HepG2 (cell line): Measurements from ENCODE around the gene LINGO3. TPM values are rescaled to one million over a fixed set of nuclear protein-coding genes. Genes with fewer than 3 reads are reported as not detected.
A peak's percentile ranks its signal among the peaks of the same experiment; 100 is the strongest.

Experiments used
- ATF7-NPFF ChIP-seq: sonication (generic); formaldehyde crosslinking; IDR thresholded peaks from 2 replicates; pipeline ENCODE4 v1.8.1; 2023; ENCODE audit warnings: mild to moderate bottlenecking, low read depth, missing genetic modification reagents, moderate library complexity
- CBX1 ChIP-seq: IDR thresholded peaks from one replicate; pipeline ENCODE4 v1.6.1; 2016; ENCODE audit warnings: antibody characterized with exemption, low read depth
- FLYWCH1 ChIP-seq: sonication (generic); formaldehyde crosslinking; IDR thresholded peaks from 2 replicates; pipeline ENCODE4 v1.8.1; 2023; ENCODE audit warnings: mild to moderate bottlenecking, missing genetic modification reagents
- FOXP1 ChIP-seq, 2 experiments: fragments of 450-650 bp in 1 of 2; IDR thresholded peaks; 2 replicates each; pipeline ENCODE4 v1.6.1; 2017 to 2018; ENCODE audit warnings: antibody characterized with exemption in 1 of 2
- HMG20B ChIP-seq: conservative IDR thresholded peaks from 2 replicates; pipeline ENCODE4 v1.6.1; 2016; ENCODE audit warnings: missing genetic modification reagents, missing compliant biosample characterization
- HOXA3 ChIP-seq: sonication (generic); formaldehyde crosslinking; IDR thresholded peaks from 2 replicates; pipeline ENCODE4 v1.5.0; 2020; ENCODE audit warnings: missing genetic modification reagents
- MED13 ChIP-seq: sonication (generic); formaldehyde crosslinking; IDR thresholded peaks from 2 replicates; pipeline ENCODE4 v1.5.0; 2020; ENCODE audit warnings: missing genetic modification reagents
- NONO ChIP-seq, 2 experiments: fragments of 450-650 bp in 1 of 2; sonication (generic) in 1 of 2; formaldehyde crosslinking in 1 of 2; IDR thresholded peaks in 1 of 2; conservative IDR thresholded peaks in 1 of 2; 2 replicates each; pipeline versions ENCODE4 v1.6.1 to v1.8.0; 2017 to 2022; ENCODE audit warnings: mild to moderate bottlenecking in 1 of 2, missing genetic modification reagents in 1 of 2, moderate library complexity in 1 of 2
- RFXANK ChIP-seq: IDR thresholded peaks from 2 replicates; pipeline ENCODE4 v1.6.1; 2016
- SMAD3 ChIP-seq: sonication (generic); formaldehyde crosslinking; IDR thresholded peaks from 2 replicates; pipeline ENCODE4 v1.4.0; 2020; ENCODE audit warnings: missing genetic modification reagents
- SNAI1 ChIP-seq: sonication (generic); formaldehyde crosslinking; IDR thresholded peaks from 2 replicates; pipeline ENCODE4 v1.5.0; 2020; ENCODE audit warnings: mild to moderate bottlenecking, missing genetic modification reagents, borderline replicate concordance
- SOX6 ChIP-seq, 2 experiments: fragments of 450-650 bp in 1 of 2; sonication (generic) in 1 of 2; formaldehyde crosslinking in 1 of 2; IDR thresholded peaks; 2 replicates each; pipeline versions ENCODE4 v1.4.0 to v1.6.1; 2017 to 2020; ENCODE audit warnings: antibody characterized with exemption in 1 of 2, mild to moderate bottlenecking in 1 of 2, missing genetic modification reagents in 1 of 2
- TBX2 ChIP-seq: sonication (generic); formaldehyde crosslinking; IDR thresholded peaks from 2 replicates; pipeline ENCODE4 v1.5.0; 2020; ENCODE audit warnings: missing genetic modification reagents, mild to moderate bottlenecking, borderline replicate concordance
- ZBTB20 ChIP-seq: sonication (generic); formaldehyde crosslinking; IDR thresholded peaks from 2 replicates; pipeline ENCODE4 v1.8.1; 2023; ENCODE audit warnings: missing genetic modification reagents, low read depth, mild to moderate bottlenecking, borderline replicate concordance
- ZNF432 ChIP-seq: sonication (generic); formaldehyde crosslinking; IDR thresholded peaks from 2 replicates; pipeline ENCODE4 v1.5.0; 2020; ENCODE audit warnings: missing genetic modification reagents, mild to moderate bottlenecking, borderline replicate concordance
- ZNF44 ChIP-seq: sonication (generic); formaldehyde crosslinking; IDR thresholded peaks from 2 replicates; pipeline ENCODE4 v1.5.1; 2020; ENCODE audit warnings: mild to moderate bottlenecking, missing genetic modification reagents
- ZNF670 ChIP-seq: sonication (generic); formaldehyde crosslinking; IDR thresholded peaks from 2 replicates; pipeline ENCODE4 v1.8.0; 2022; ENCODE audit warnings: mild to moderate bottlenecking, missing genetic modification reagents, borderline replicate concordance
- ZNF772 ChIP-seq: sonication (generic); formaldehyde crosslinking; IDR thresholded peaks from 2 replicates; pipeline ENCODE4 v1.5.0; 2020; ENCODE audit warnings: mild to moderate bottlenecking, missing genetic modification reagents
- ZNF792 ChIP-seq: IDR thresholded peaks from 2 replicates; pipeline ENCODE4 v1.6.1; 2016
- polyA plus RNA-seq, 8 experiments: library from polyadenylated mRNA; depleted of rRNA in 3 of 8; stranded (reverse) in 7 of 8; unstranded in 1 of 8; fragments of >200 nt; fragmentation: Illumina TruSeq in 4 of 8; extraction: Trizol in 4 of 8; gene quantifications; 2 replicates each; pipeline versions ENCODE4 v1.2.1 to v1.2.3, GENCODE V29; 2011 to 2016; ENCODE audit warnings: low read depth in 4 of 8, missing spikeins in 1 of 8, mixed read lengths in 1 of 8; ENCODE audit not compliant: insufficient read depth in 1 of 8
- total RNA-seq, 5 experiments: library from RNA; depleted of rRNA; stranded (reverse); fragments of >200 nt; fragmentation: Illumina TruSeq; extraction: Trizol; gene quantifications; 2 replicates each; pipeline ENCODE4 v1.2.3, GENCODE V29; 2016; ENCODE audit warnings: low read depth in 1 of 5
- TF ChIP-seq, protein P1 (sequence below): sonication (generic); formaldehyde crosslinking; conservative IDR thresholded peaks from 2 replicates; pipeline ENCODE4 v1.8.0; 2022; ENCODE audit warnings: mild to moderate bottlenecking, moderate library complexity, missing genetic modification reagents
- TF ChIP-seq, protein P2 (sequence below): sonication (generic); formaldehyde crosslinking; IDR thresholded peaks from 2 replicates; pipeline ENCODE4 v1.5.1; 2020; ENCODE audit warnings: mild to moderate bottlenecking, missing genetic modification reagents, moderate library complexity
- TF ChIP-seq, protein P3 (sequence below): sonication (generic); formaldehyde crosslinking; IDR thresholded peaks from 2 replicates; pipeline ENCODE4 v1.4.0; 2020; ENCODE audit warnings: missing genetic modification reagents; ENCODE audit errors: not compliant biosample characterization

Gene LINGO3
- total and polyA plus RNA-seq, 2 of the 13 experiments (the other 11 are each of a cell fraction or from before 2014, with no cell fraction given), result not detected

DNA sequence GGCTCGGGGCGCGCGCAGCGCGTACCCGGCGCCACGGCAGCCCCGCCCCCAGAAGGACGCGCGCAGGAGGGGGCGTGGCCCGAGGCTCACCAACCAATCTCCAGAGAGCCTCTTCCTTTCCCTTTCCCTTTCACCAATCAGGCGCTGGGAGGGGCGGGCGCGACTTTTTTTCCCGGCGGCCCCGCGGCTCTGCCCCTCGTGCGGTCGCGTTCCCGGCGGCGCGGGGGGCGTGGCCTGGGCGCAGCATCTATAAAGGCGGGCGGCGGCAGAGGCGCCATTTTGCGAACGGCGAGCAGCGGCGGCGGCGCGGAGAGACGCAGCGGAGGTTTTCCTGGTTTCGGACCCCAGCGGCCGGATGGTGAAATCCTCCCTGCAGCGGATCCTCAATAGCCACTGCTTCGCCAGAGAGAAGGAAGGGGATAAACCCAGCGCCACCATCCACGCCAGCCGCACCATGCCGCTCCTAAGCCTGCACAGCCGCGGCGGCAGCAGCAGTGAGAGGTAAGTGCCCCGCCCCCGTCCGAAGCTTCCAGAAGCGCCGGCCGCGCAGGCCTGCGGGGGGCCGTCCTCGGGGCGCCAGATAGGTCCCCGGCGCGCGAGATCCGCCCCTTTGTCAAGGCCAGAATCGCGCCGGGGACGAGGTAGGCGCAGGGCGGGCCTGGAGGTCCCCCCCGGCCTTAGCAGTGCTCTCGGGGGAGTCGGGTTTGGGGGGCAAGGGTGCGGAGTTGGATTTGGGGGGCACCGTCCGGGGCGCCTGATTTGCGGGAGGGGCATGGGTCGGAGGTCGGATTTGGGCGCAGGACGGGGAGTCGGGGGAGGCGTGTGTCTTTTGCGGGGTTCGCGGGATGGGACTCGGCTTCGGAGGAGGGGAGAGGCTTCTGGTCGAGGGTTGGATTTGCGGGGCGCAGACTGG is 38.5 kb downstream of the LINGO3 start (continued):
- TF ChIP-seq FLYWCH1 (CRISPR knock-in tag) (no peak), ZNF792 (CRISPR knock-in tag) (peak; percentile 72), SOX6 (IDR thresholded peaks at IDR 0.05) (no peak), SOX6 (CRISPR knock-in tag; IDR thresholded peaks at IDR 0.05) (no peak; the same call in 1 of the 2 replicates), HOXA3 (peak; percentile 96), ZNF772 (CRISPR knock-in tag) (peak; percentile 79; the same call in 1 of the 2 replicates), MED13 (CRISPR knock-in tag) (peak; percentile 39; the same call in 1 of the 2 replicates), NONO (IDR thresholded peaks at IDR 0.05) (no peak), NONO (CRISPR knock-in tag; conservative IDR thresholded peaks at IDR 0.05) (peak; percentile 87), CBX1 (peak; percentile 76), RFXANK (CRISPR knock-in tag) (peak; percentile 39; the same call in 1 of the 2 replicates), HMG20B (CRISPR knock-in tag) (0 out of 2 replicates have a peak, but pooled peaks have one; percentile 56), ATF7-NPFF (CRISPR knock-in tag) (peak; percentile 67; the same call in 1 of the 2 replicates), FOXP1 (IDR thresholded peaks at IDR 0.05) (no peak), FOXP1 (CRISPR knock-in tag; IDR thresholded peaks at IDR 0.05) (no peak), ZNF670 (CRISPR knock-in tag) (no peak; the same call in 1 of the 2 replicates), TBX2 (CRISPR knock-in tag) (peak; percentile 72; the same call in 1 of the 2 replicates), ZBTB20 (CRISPR knock-in tag) (peak; percentile 52; the same call in 1 of the 2 replicates), SNAI1 (CRISPR knock-in tag) (peak; percentile 69; the same call in 1 of the 2 replicates), SMAD3 (CRISPR knock-in tag) (peak; percentile 69), ZNF432 (CRISPR knock-in tag) (0 out of 2 replicates have a peak, but pooled peaks have one; percentile 5), ZNF44 (no peak)
- TF ChIP-seq, protein P1, sequence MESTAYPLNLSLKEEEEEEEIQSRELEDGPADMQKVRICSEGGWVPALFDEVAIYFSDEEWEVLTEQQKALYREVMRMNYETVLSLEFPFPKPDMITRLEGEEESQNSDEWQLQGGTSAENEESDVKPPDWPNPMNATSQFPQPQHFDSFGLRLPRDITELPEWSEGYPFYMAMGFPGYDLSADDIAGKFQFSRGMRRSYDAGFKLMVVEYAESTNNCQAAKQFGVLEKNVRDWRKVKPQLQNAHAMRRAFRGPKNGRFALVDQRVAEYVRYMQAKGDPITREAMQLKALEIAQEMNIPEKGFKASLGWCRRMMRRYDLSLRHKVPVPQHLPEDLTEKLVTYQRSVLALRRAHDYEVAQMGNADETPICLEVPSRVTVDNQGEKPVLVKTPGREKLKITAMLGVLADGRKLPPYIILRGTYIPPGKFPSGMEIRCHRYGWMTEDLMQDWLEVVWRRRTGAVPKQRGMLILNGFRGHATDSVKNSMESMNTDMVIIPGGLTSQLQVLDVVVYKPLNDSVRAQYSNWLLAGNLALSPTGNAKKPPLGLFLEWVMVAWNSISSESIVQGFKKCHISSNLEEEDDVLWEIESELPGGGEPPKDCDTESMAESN (CRISPR knock-in tag), result peak; percentile 46; the same call in 1 of the 2 replicates
- TF ChIP-seq, protein P2, sequence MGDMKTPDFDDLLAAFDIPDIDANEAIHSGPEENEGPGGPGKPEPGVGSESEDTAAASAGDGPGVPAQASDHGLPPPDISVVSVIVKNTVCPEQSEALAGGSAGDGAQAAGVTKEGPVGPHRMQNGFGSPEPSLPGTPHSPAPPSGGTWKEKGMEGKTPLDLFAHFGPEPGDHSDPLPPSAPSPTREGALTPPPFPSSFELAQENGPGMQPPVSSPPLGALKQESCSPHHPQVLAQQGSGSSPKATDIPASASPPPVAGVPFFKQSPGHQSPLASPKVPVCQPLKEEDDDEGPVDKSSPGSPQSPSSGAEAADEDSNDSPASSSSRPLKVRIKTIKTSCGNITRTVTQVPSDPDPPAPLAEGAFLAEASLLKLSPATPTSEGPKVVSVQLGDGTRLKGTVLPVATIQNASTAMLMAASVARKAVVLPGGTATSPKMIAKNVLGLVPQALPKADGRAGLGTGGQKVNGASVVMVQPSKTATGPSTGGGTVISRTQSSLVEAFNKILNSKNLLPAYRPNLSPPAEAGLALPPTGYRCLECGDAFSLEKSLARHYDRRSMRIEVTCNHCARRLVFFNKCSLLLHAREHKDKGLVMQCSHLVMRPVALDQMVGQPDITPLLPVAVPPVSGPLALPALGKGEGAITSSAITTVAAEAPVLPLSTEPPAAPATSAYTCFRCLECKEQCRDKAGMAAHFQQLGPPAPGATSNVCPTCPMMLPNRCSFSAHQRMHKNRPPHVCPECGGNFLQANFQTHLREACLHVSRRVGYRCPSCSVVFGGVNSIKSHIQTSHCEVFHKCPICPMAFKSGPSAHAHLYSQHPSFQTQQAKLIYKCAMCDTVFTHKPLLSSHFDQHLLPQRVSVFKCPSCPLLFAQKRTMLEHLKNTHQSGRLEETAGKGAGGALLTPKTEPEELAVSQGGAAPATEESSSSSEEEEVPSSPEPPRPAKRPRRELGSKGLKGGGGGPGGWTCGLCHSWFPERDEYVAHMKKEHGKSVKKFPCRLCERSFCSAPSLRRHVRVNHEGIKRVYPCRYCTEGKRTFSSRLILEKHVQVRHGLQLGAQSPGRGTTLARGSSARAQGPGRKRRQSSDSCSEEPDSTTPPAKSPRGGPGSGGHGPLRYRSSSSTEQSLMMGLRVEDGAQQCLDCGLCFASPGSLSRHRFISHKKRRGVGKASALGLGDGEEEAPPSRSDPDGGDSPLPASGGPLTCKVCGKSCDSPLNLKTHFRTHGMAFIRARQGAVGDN, result peak; percentile 72
- TF ChIP-seq, protein P3, sequence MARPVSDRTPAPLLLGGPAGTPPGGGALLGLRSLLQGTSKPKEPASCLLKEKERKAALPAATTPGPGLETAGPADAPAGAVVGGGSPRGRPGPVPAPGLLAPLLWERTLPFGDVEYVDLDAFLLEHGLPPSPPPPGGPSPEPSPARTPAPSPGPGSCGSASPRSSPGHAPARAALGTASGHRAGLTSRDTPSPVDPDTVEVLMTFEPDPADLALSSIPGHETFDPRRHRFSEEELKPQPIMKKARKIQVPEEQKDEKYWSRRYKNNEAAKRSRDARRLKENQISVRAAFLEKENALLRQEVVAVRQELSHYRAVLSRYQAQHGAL (CRISPR knock-in tag), result no peak
